GM23338 (cell line): ENCODE results near the gene GLCE. TPM values are rescaled to one million over a fixed set of nuclear protein-coding genes. Genes with fewer than 3 reads are reported as not detected.

Source experiments
- ZNF114 ChIP-seq: fragments of 250-450 bp; sonication (Bioruptor Pico); IDR thresholded peaks from 2 replicates; pipeline ENCODE4 v1.5.0; 2020; ENCODE audit warnings: mild to moderate bottlenecking, moderate library complexity
- ZNF331 ChIP-seq: fragments of 250-450 bp; sonication (Bioruptor Pico); IDR thresholded peaks from 2 replicates; pipeline ENCODE4 v1.5.0; 2020; ENCODE audit warnings: low read depth, mild to moderate bottlenecking, moderate library complexity
- polyA plus RNA-seq: library from polyadenylated mRNA; unstranded; fragments of >200 nt; fragmentation: Nextera tagmentation; extraction: Ambion mirVana; gene quantifications from 2 replicates; pipeline ENCODE4 v1.2.1, GENCODE V29; 2016
- total RNA-seq: library from RNA; depleted of rRNA; stranded (reverse); fragments of >200 nt; shearing (Covaris generic); gene quantifications from 2 replicates; pipeline ENCODE4 v1.2.3, GENCODE V29; 2014
- TF ChIP-seq, protein P1 (sequence below): fragments of 250-450 bp; sonication (Bioruptor Pico); IDR thresholded peaks from 2 replicates; pipeline ENCODE4 v1.5.0; 2020; ENCODE audit warnings: mild to moderate bottlenecking, moderate library complexity
- TF ChIP-seq, protein P2 (sequence below): IDR thresholded peaks from one replicate; pipeline ENCODE4 v1.6.1; 2018; ENCODE audit warnings: antibody characterized with exemption; ENCODE audit not compliant: unreplicated experiment

Gene GLCE
- total and polyA plus RNA-seq, 2 experiments from 2014 or later, result 7.5 to 15.5 TPM

DNA sequence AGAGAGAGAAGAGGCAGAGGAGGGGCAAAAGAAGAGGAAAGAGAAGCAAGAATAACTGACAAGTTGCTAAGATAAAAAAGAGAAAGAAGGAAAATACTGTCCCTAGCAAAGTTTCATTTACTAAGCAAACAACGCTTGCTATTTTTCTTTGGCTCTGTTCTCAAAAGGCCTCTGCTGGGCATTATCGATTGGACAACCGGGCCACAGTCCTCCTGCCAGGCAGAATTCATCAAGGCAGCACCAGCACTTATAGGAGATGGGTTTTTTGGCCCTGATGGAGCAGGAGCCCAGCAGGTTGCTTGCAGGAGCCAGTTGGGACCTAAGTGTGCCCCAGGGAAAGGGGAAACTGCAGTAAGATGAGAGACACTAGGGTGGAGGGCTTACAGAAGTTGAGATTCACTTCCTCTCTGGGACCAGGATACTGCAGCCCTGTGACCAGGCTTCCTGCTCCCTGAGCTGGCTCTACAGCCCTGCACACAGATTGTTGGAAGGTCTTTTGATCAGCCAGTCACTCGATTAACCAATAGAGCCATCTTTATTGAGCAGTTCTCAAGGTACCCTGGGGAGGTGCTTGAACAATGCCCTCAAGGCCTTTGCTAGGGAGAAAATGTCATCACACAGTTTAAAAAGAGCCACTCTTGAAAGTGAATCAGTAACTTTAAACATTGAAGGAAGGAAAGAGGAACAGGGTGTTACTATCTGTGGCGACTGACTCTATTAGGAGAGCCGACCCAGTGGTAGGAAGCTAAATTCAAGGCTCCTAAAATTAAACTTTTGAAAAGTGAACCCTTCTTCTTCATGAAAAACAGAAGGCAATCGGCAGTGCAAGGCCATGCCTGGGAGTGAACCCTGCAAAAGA, 28.8 kb upstream of the GLCE start (continued):
- TF ChIP-seq, protein P1, sequence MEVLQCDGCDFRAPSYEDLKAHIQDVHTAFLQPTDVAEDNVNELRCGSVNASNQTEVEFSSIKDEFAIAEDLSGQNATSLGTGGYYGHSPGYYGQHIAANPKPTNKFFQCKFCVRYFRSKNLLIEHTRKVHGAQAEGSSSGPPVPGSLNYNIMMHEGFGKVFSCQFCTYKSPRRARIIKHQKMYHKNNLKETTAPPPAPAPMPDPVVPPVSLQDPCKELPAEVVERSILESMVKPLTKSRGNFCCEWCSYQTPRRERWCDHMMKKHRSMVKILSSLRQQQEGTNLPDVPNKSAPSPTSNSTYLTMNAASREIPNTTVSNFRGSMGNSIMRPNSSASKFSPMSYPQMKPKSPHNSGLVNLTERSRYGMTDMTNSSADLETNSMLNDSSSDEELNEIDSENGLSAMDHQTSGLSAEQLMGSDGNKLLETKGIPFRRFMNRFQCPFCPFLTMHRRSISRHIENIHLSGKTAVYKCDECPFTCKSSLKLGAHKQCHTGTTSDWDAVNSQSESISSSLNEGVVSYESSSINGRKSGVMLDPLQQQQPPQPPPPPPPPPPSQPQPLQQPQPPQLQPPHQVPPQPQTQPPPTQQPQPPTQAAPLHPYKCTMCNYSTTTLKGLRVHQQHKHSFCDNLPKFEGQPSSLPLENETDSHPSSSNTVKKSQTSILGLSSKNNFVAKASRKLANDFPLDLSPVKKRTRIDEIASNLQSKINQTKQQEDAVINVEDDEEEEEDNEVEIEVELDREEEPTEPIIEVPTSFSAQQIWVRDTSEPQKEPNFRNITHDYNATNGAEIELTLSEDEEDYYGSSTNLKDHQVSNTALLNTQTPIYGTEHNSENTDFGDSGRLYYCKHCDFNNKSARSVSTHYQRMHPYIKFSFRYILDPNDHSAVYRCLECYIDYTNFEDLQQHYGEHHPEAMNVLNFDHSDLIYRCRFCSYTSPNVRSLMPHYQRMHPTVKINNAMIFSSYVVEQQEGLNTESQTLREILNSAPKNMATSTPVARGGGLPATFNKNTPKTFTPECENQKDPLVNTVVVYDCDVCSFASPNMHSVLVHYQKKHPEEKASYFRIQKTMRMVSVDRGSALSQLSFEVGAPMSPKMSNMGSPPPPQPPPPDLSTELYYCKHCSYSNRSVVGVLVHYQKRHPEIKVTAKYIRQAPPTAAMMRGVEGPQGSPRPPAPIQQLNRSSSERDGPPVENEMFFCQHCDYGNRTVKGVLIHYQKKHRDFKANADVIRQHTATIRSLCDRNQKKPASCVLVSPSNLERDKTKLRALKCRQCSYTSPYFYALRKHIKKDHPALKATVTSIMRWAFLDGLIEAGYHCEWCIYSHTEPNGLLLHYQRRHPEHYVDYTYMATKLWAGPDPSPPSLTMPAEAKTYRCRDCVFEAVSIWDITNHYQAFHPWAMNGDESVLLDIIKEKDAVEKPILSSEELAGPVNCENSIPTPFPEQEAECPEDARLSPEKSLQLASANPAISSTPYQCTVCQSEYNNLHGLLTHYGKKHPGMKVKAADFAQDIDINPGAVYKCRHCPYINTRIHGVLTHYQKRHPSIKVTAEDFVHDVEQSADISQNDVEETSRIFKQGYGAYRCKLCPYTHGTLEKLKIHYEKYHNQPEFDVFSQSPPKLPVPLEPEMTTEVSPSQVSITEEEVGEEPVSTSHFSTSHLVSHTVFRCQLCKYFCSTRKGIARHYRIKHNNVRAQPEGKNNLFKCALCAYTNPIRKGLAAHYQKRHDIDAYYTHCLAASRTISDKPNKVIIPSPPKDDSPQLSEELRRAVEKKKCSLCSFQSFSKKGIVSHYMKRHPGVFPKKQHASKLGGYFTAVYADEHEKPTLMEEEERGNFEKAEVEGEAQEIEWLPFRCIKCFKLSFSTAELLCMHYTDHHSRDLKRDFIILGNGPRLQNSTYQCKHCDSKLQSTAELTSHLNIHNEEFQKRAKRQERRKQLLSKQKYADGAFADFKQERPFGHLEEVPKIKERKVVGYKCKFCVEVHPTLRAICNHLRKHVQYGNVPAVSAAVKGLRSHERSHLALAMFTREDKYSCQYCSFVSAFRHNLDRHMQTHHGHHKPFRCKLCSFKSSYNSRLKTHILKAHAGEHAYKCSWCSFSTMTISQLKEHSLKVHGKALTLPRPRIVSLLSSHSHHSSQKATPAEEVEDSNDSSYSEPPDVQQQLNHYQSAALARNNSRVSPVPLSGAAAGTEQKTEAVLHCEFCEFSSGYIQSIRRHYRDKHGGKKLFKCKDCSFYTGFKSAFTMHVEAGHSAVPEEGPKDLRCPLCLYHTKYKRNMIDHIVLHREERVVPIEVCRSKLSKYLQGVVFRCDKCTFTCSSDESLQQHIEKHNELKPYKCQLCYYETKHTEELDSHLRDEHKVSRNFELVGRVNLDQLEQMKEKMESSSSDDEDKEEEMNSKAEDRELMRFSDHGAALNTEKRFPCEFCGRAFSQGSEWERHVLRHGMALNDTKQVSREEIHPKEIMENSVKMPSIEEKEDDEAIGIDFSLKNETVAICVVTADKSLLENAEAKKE (CRISPR knock-in tag), result no peak
- no peak for TF ChIP-seq ZNF331 (CRISPR knock-in tag)
- TF ChIP-seq, protein P2, sequence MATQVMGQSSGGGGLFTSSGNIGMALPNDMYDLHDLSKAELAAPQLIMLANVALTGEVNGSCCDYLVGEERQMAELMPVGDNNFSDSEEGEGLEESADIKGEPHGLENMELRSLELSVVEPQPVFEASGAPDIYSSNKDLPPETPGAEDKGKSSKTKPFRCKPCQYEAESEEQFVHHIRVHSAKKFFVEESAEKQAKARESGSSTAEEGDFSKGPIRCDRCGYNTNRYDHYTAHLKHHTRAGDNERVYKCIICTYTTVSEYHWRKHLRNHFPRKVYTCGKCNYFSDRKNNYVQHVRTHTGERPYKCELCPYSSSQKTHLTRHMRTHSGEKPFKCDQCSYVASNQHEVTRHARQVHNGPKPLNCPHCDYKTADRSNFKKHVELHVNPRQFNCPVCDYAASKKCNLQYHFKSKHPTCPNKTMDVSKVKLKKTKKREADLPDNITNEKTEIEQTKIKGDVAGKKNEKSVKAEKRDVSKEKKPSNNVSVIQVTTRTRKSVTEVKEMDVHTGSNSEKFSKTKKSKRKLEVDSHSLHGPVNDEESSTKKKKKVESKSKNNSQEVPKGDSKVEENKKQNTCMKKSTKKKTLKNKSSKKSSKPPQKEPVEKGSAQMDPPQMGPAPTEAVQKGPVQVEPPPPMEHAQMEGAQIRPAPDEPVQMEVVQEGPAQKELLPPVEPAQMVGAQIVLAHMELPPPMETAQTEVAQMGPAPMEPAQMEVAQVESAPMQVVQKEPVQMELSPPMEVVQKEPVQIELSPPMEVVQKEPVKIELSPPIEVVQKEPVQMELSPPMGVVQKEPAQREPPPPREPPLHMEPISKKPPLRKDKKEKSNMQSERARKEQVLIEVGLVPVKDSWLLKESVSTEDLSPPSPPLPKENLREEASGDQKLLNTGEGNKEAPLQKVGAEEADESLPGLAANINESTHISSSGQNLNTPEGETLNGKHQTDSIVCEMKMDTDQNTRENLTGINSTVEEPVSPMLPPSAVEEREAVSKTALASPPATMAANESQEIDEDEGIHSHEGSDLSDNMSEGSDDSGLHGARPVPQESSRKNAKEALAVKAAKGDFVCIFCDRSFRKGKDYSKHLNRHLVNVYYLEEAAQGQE, result no peak
- TF ChIP-seq ZNF114 (CRISPR knock-in tag), result no peak
